GM10266 (cell line): ENCODE results near the gene LCN10.
"Not testable (repeated sequence)": the region's sequence is repeated elsewhere in the genome, so short reads cannot be mapped to it uniquely, and the experiment has no call there.

ENCODE experiments used
- DNase-seq: peaks from one replicate; pipeline ENCODE4 v3.0.0; 2012; ENCODE audit errors: extremely low spot score
- CTCF ChIP-seq: IDR thresholded peaks from 2 replicates; pipeline ENCODE4 v1.5.1; 2012; ENCODE audit warnings: mild to moderate bottlenecking, low read depth; ENCODE audit not compliant: control insufficient read depth, insufficient read depth; ENCODE audit errors: missing control alignments

Gene LCN10

GRCh38 chr9:136756836-136757235 is 14.1 kb upstream of the LCN10 start:
- no peak for TF ChIP-seq CTCF
- no peak for DNase-seq

- no peak for TF ChIP-seq CTCF
- DNase-seq: no peak
These were observed 13.3 kb upstream of the LCN10 start for GRCh38 chr9:136756134-136756438.

- DNase-seq: not testable (repeated sequence)
These were observed 12.8 kb upstream of the LCN10 start for GRCh38 chr9:136755302-136756133.

- no peak for DNase-seq
- no peak for TF ChIP-seq CTCF
These were observed 12.0 kb upstream of the LCN10 start for GRCh38 chr9:136754626-136755301.

- DNase-seq: no peak
- no peak for TF ChIP-seq CTCF
These were observed 11.4 kb upstream of the LCN10 start for GRCh38 chr9:136754059-136754572.

- no peak for DNase-seq
- no peak for TF ChIP-seq CTCF
These were observed 10.8 kb upstream of the LCN10 start for GRCh38 chr9:136753371-136754058.

GRCh38 chr9:136751814-136752213 is 9.1 kb upstream of the LCN10 start:
- no peak for DNase-seq
- TF ChIP-seq CTCF: no peak
